ENCODE measurements around the gene MAS1L. TPM values are rescaled to one million over a fixed set of nuclear protein-coding genes. Genes with fewer than 3 reads are reported as not detected.

The MAS1L gene
- total RNA-seq, 2 donors from 2014 or later = not detected

DNA sequence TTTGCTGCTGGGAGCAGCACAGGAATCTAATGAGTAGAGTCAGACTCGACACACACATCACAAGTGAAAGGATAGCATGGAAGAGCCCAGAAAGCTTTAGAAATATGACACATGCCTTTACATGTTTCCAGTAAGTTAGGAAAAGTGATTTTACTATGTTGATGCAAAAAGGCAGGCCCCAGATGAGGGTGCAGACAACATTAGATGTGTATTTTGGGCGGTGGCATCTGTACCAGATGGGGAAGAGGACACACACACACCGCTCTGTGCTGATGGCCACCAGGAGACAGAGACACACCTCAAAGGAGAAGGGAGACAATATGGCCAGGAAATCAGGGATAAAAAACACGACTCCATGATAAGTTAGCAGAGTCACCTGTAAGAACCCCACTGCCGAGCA, 625 bp downstream of the MAS1L start:
- Mint-ChIP-seq H3K4me1 (peaks cover 5% of the 10 kb centered on the region), H3K27me3 (peaks cover 32% of the 10 kb centered on the region), H3K27ac (no peak overlapping the region), H3K4me3 (no peak overlapping the region), H3K36me3 (ENCODE audit: low read depth) (no peaks in the 10 kb centered on the region)
- no peak for ATAC-seq
- no peak for DNase-seq
- H3K9me3 ChIP-seq (ENCODE audit: control insufficient read depth, low read length, poor library complexity, severe bottlenecking) = no peaks in the 10 kb centered on the region

DNA sequence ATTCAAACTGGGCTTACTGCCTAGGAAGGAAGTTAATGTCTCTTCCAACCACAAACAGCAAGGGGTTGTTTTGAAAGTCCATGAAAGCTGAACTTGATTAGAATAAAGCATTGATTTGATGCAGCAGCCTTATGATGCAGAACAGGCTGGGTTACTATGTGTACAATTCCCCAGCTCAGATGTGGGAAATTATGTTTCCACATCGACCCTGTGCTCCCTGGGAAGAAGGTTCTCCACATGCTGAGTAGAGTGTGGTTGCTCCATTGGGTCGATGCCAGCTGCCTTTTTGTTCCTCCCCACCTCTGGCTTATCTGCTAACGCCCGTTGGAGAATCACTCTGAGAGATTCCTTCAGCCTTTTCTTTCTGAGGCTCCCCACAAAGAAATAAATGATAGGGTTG, 1.2 kb downstream of the MAS1L start:
- H3K9me3 ChIP-seq (ENCODE audit: control insufficient read depth, low read length, poor library complexity, severe bottlenecking) = no peaks in the 10 kb centered on the region
- ATAC-seq (no peak), DNase-seq (no peak)
- Mint-ChIP-seq H3K36me3 (ENCODE audit: low read depth) (no peaks in the 10 kb centered on the region), H3K27ac (no peak overlapping the region), H3K4me1 (peaks cover 5% of the 10 kb centered on the region), H3K27me3 (peaks cover 32% of the 10 kb centered on the region), H3K4me3 (no peak overlapping the region)

DNA sequence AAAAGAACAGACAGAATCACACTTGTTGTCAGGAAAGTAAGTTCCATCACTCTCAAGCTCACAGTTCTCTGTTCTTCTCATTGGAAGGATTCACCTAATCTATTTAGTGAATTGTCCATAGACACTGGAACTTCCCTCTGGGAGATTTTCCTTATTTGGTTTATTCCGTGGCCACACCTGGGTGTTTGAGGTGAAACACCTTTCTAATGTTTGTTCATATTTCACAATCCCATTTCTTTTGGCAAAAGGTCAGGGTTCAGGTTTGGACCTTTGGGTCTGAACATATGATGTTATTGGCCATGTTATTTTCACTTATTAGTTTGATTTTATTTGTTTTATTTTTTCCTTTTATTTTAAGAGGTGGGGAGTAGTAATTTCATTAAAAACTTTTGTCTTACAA, 4.0 kb downstream of the MAS1L start:
- Mint-ChIP-seq H3K4me1 (peaks cover 5% of the 10 kb centered on the region), H3K27ac (no peak overlapping the region), H3K4me3 (no peak overlapping the region), H3K27me3 (peaks cover 26% of the 10 kb centered on the region), H3K36me3 (ENCODE audit: low read depth) (no peaks in the 10 kb centered on the region)
- H3K9me3 ChIP-seq (ENCODE audit: control insufficient read depth, low read length, poor library complexity, severe bottlenecking) = no peaks in the 10 kb centered on the region
- ATAC-seq (no peak), DNase-seq (no peak)

DNA sequence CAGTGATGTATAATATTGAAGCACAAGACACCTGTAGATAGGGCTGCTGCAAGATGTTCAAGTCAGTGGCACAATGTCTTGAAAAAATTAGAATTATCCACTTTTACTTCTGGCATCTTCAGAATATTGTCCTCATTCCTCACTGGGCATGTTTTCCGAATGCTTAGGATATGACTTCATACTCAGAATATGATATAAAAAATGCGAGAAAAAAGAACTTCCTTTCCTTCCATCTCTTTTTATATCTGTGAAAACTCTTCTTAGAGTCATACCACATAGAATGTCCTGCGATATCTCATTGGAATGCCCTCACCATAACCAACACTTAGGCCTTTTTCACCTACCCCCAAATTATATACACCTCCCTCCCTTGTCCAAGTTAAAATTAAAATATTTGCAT, 4.6 kb downstream of the MAS1L start:
- Mint-ChIP-seq H3K4me3 (no peak overlapping the region), H3K27ac (no peak overlapping the region), H3K36me3 (ENCODE audit: low read depth) (no peaks in the 10 kb centered on the region), H3K4me1 (peaks cover 5% of the 10 kb centered on the region), H3K27me3 (peaks cover 26% of the 10 kb centered on the region)
- no peaks in the 10 kb centered on the region for H3K9me3 ChIP-seq (ENCODE audit: control insufficient read depth, low read length, poor library complexity, severe bottlenecking)
- no peak for ATAC-seq
- no peak for DNase-seq

DNA sequence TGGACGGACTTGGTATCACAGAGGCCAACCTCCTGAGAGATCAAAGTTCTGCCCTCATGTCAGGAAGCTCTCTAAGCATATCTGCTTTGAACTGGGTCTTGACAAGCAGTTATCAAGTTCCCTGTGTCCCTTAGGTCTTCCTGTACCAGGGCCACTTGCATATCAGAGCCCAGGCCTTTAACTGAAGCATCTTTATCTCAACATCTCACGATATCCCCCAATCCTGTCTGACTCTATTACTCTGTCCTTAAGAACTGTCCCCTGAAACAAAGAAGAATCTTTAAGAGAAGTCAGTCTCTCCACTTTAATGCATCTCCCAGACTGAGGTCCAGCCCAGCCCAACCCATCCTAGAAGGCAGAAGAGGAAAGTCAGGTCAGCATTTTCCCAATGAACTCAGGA, 8.2 kb downstream of the MAS1L start:
- H3K36me3 Mint-ChIP-seq (ENCODE audit: low read depth) = no peaks in the 10 kb centered on the region
- no peak overlapping the region for H3K4me3 Mint-ChIP-seq
- DNase-seq = no peak
- no peaks in the 10 kb centered on the region for H3K9me3 ChIP-seq (ENCODE audit: control insufficient read depth, low read length, poor library complexity, severe bottlenecking)
- peaks cover 3% of the 10 kb centered on the region for H3K4me1 Mint-ChIP-seq
- H3K27ac Mint-ChIP-seq = no peak overlapping the region
- ATAC-seq = no peak
- peaks cover 21% of the 10 kb centered on the region for H3K27me3 Mint-ChIP-seq

DNA sequence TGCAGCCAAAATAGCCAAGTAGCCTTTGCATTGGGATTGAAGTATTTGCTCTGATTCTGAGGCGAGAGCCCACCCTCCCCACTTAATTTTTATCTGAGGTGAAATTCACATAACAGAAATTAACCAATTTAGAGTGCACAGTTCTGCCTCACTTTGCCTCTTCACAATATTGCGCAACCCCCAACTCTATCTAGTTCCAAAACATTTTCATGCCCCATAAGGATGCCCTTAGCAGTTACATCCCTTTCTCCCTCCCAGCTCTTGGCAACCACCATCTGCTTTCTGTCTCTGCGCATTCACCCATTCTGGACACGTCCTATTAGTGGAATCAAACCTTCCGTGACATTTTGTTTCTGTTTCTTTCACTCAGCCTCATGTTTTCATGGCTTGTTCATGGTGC, 9.0 kb downstream of the MAS1L start:
- Mint-ChIP-seq H3K4me1 (peaks cover 3% of the 10 kb centered on the region), H3K4me3 (no peak overlapping the region), H3K27me3 (peaks cover 21% of the 10 kb centered on the region), H3K36me3 (ENCODE audit: low read depth) (no peaks in the 10 kb centered on the region), H3K27ac (no peak overlapping the region)
- no peak for ATAC-seq
- no peak for DNase-seq
- no peaks in the 10 kb centered on the region for H3K9me3 ChIP-seq (ENCODE audit: control insufficient read depth, low read length, poor library complexity, severe bottlenecking)

DNA sequence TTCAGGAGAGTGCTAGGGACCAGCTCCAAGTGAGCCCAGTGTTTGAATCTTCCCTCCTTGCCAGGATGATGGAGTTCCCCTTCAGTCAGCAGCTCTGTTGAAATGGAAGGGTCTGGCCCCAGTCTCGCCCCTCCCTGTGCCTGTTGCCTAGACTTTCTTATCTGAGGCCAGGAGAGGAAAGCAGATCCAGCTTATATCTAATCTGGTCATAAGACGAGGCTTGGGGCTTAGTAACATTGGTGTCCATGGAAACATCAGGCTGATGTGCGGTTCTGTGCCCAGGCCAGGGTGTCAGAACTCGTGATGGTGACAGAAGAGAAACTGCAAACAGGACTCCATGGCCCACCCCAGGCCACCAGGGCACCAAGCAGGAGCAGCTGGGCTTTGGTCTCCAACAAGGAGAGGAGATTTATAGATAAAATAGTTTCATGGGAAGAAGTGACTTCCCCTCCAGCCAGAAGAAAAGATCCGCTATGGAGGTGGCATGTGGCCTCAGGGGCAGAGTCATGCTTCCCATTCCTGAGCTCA, 9.8 kb downstream of the MAS1L start:
- H3K27ac Mint-ChIP-seq = no peak overlapping the region
- no peaks in the 10 kb centered on the region for H3K9me3 ChIP-seq (ENCODE audit: control insufficient read depth, low read length, poor library complexity, severe bottlenecking)
- no peak for ATAC-seq
- H3K4me3 Mint-ChIP-seq = no peak overlapping the region
- DNase-seq = no peak
- no peaks in the 10 kb centered on the region for H3K36me3 Mint-ChIP-seq (ENCODE audit: low read depth)
- peaks cover 21% of the 10 kb centered on the region for H3K27me3 Mint-ChIP-seq
- H3K4me1 Mint-ChIP-seq = peaks cover 3% of the 10 kb centered on the region

DNA sequence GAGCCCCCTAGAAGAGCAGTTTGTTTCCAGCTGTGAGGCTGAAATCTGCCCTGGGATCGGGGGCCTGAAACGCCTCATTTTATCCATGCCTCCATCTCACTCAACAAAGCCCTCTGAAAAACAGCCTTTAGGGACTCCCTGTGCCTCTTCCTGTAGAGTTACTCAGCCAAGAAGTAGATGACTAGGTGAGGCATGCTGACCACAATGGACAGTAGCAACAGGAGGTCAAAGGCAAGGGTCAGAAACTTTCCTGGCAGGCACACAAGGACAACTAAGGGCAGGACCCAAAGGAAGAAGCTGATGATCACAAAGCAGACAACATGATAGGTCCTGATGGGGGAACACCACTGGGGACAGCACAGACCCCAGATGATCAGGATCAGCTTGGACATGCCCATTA, 12.8 kb downstream of the MAS1L start:
- ATAC-seq = no peak
- no peaks in the 10 kb centered on the region for H3K36me3 Mint-ChIP-seq (ENCODE audit: low read depth)
- no peak for DNase-seq
- H3K27me3 Mint-ChIP-seq = peaks cover 24% of the 10 kb centered on the region
- no peaks in the 10 kb centered on the region for H3K9me3 ChIP-seq (ENCODE audit: control insufficient read depth, low read length, poor library complexity, severe bottlenecking)
- peaks cover 3% of the 10 kb centered on the region for H3K4me1 Mint-ChIP-seq
- no peak overlapping the region for H3K4me3 Mint-ChIP-seq
- H3K27ac Mint-ChIP-seq = no peak overlapping the region

DNA sequence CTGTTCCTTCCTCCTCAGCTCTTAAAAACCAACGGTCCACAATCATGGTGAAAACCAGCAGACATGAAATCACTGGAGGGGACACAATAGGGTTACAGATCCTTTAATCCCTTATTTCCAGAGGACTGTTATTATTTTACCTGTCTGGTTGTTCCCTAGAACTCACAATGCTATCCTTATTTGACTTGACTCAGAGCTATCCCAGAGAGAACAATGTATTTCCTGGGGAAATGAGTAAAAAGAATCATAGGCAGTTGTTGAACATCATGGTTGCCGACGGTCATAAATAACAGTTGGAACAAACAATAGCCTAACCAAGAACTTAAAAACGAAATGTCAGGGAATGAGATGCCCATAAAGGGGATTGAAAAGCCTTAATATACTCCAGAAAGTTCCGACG, 21.5 kb downstream of the MAS1L start:
- Mint-ChIP-seq H3K4me1 (no peaks in the 10 kb centered on the region), H3K4me3 (no peak overlapping the region), H3K27me3 (peaks cover 52% of the 10 kb centered on the region), H3K36me3 (ENCODE audit: low read depth) (peaks cover 2% of the 10 kb centered on the region), H3K27ac (no peak overlapping the region)
- ATAC-seq (no peak), DNase-seq (no peak)
- H3K9me3 ChIP-seq (ENCODE audit: control insufficient read depth, low read length, poor library complexity, severe bottlenecking) = no peaks in the 10 kb centered on the region

DNA sequence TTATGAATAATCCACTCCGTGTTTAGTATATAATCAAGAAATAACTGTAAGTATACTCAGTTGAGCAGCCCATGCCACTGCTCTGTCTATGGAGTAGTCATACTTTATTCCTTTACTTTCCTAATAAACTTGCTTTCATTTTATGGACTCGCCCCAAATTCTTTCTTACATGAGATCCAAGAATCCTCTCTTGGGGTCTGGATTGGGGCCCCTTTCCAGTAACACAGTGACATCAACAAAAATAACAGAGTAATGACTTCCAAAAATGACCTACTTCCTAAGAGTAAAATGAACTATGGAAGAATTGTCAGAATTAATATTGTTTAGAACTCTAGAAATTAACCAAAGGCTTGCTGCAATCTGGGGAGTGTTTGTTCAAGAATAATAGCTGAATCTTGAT, 22.0 kb downstream of the MAS1L start:
- no peak for DNase-seq
- no peak for ATAC-seq
- no peaks in the 10 kb centered on the region for H3K4me1 Mint-ChIP-seq
- H3K9me3 ChIP-seq (ENCODE audit: control insufficient read depth, low read length, poor library complexity, severe bottlenecking) = no peaks in the 10 kb centered on the region
- H3K4me3 Mint-ChIP-seq = no peak overlapping the region
- peaks cover 52% of the 10 kb centered on the region for H3K27me3 Mint-ChIP-seq
- H3K27ac Mint-ChIP-seq = no peak overlapping the region
- H3K36me3 Mint-ChIP-seq (ENCODE audit: low read depth) = peaks cover 2% of the 10 kb centered on the region

DNA sequence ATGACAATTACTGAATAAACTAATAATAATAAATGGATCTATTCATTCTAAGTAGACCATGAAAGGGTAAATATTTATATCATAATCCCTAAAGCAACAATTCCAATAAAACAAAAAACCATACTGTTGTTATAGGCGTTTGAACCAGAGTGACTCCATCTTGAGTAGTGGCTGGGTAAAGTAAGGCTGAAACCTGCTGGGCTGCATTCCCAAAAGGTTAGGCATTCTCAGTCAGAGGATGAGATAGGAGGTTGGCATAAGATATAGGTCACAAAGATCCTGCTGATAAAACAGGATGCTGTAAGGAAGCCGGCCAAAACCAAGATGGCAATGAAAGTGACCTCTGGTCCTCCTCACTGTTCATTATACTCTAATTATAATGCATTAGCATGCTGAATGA, 22.5 kb downstream of the MAS1L start:
- Mint-ChIP-seq H3K27ac (no peak overlapping the region), H3K36me3 (ENCODE audit: low read depth) (peaks cover 2% of the 10 kb centered on the region), H3K4me3 (no peak overlapping the region), H3K27me3 (peaks cover 52% of the 10 kb centered on the region), H3K4me1 (no peaks in the 10 kb centered on the region)
- no peaks in the 10 kb centered on the region for H3K9me3 ChIP-seq (ENCODE audit: control insufficient read depth, low read length, poor library complexity, severe bottlenecking)
- ATAC-seq (no peak), DNase-seq (no peak)

DNA sequence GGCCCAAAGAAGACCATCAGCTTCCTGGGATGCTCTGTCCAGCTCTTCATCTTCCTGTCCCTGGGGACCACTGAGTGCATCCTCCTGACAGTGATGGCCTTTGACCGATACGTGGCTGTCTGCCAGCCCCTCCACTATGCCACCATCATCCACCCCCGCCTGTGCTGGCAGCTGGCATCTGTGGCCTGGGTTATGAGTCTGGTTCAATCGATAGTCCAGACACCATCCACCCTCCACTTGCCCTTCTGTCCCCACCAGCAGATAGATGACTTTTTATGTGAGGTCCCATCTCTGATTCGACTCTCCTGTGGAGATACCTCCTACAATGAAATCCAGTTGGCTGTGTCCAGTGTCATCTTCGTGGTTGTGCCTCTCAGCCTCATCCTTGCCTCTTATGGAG, 25.7 kb downstream of the MAS1L start:
- no peak for ATAC-seq
- no peak overlapping the region for H3K27ac Mint-ChIP-seq
- H3K36me3 Mint-ChIP-seq (ENCODE audit: low read depth) = peaks cover 2% of the 10 kb centered on the region

DNA sequence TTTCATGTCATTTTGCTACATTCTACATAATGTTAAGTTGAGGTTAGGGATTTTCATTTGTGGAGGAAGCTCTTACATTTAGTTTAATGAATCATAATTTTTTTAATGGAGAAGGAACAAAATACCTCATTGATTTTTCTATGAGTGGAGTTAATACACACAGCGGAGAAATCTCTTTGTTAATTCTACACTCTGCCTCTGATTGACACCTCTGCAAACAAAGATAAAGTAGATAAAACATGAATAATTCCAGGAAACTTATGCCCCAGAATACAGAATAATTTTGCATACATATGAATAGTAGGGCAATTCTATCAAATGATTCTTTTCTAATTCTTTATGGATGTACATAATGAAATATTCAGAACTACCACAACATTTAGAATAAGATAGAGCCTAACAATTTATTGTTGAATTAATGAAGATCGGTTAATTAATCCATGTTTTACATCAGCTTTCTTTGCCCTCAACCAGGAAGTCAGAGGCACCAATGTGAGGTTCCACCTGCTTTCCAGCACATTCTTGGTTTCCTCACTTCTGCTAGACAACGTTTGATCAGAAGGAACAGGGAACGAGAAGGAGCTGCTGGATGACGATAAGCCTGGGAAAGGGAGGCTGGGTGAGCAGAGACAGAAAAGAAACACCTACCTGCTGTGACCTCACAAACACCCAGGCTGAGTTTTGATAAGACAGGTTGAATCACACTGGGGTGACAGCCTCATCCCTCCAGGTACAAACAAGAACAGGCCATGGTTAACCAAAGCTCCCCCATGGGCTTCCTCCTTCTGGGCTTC, 26.5 kb downstream of the MAS1L start:
- no peak overlapping the region for H3K4me3 Mint-ChIP-seq

More for the DNA sequence above, 25.7 kb downstream of the MAS1L start:
- H3K4me3 Mint-ChIP-seq = no peak overlapping the region
- H3K27me3 Mint-ChIP-seq = peaks cover 57% of the 10 kb centered on the region
- no peak for DNase-seq
- H3K4me1 Mint-ChIP-seq = no peaks in the 10 kb centered on the region
- no peaks in the 10 kb centered on the region for H3K9me3 ChIP-seq (ENCODE audit: control insufficient read depth, low read length, poor library complexity, severe bottlenecking)

DNA sequence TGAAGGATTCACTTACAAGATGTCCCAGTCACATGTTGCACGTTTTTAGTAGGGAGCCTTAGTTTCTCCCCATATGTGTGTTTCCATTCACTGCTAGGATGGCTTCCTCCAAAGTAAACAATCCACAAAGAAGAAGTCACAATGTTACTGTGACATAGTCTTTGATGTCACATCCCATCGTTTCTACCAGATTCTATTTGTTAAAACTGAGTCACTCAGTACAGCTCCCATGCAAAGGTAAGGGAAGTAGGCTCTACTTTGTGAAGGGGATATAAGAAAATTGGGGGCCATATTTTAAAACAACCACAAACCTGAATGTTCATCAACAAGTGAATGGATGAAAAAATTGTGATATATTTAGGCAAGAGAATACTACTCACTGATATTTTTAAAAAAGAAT, 30.8 kb downstream of the MAS1L start, which contains the start of the genes OR11A1 and OR2H1:
TSS of gene OR11A1 (minus strand) at position 101 of the 400 bp plus-strand sequence. CDS start 29,430 bp downstream, outside the sequence.
TSS of gene OR2H1 (plus strand) at position 185 of the 400 bp plus-strand sequence. CDS start 4,615 bp downstream, outside the sequence.
- Mint-ChIP-seq H3K4me3 (no peak within 1 kb of the TSS), H3K27ac (no peak within 1 kb of the TSS), H3K36me3 (ENCODE audit: low read depth) (no peaks in the 10 kb centered on the region), H3K27me3 (peaks cover 32% of the 10 kb centered on the region), H3K4me1 (no peaks in the 10 kb centered on the region)
- DNase-seq (no peak), ATAC-seq (no peak)
- H3K9me3 ChIP-seq (ENCODE audit: control insufficient read depth, low read length, poor library complexity, severe bottlenecking) = no peaks in the 10 kb centered on the region

More for the DNA sequence above, 26.5 kb downstream of the MAS1L start:
- peaks cover 49% of the 10 kb centered on the region for H3K27me3 Mint-ChIP-seq
- no peak overlapping the region for H3K27ac Mint-ChIP-seq
- H3K36me3 Mint-ChIP-seq (ENCODE audit: low read depth) = peaks cover 2% of the 10 kb centered on the region
- no peaks in the 10 kb centered on the region for H3K4me1 Mint-ChIP-seq
- DNase-seq = no peak
- H3K9me3 ChIP-seq (ENCODE audit: control insufficient read depth, low read length, poor library complexity, severe bottlenecking) = no peaks in the 10 kb centered on the region
- ATAC-seq = no peak
